ENCODE results near the gene EHMT1. TPM values are rescaled to one million over a fixed set of nuclear protein-coding genes. Genes with fewer than 3 reads are reported as not detected.
"Not testable (repeated sequence)": the region's sequence is repeated elsewhere in the genome, so short reads cannot be mapped to it uniquely, and the experiment has no call there.

The EHMT1 gene
- total RNA-seq, 2 donors from 2014 or later = 93.1 to 184 TPM

GRCh38 chr9:137800196-137801022 is 181.6 kb downstream of the EHMT1 start:
- no peaks in the 10 kb centered on the region for H3K9me3 Mint-ChIP-seq
- H3K4me1 Mint-ChIP-seq (ENCODE audit: low read depth in 2 of 2) = peaks cover 0 to 8% of the 10 kb centered on the region in 2 donors
- ATAC-seq (no peak), DNase-seq (ENCODE audit: low spot score) (no peak)
- no peak overlapping the region for H3K4me3 Mint-ChIP-seq
- H3K27ac Mint-ChIP-seq = no peak overlapping the region
- peaks cover 11% of the 10 kb centered on the region for H3K36me3 Mint-ChIP-seq
- no peaks in the 10 kb centered on the region for H3K27me3 Mint-ChIP-seq

GRCh38 chr9:137801023-137801319 is 182.2 kb downstream of the EHMT1 start:
- ATAC-seq (peak in 1 of 2 donors; percentile 34), DNase-seq (ENCODE audit: low spot score) (no peak)
- Mint-ChIP-seq H3K27ac (no peak overlapping the region), H3K27me3 (no peaks in the 10 kb centered on the region), H3K4me3 (no peak overlapping the region), H3K36me3 (peaks cover 5% of the 10 kb centered on the region), H3K9me3 (no peaks in the 10 kb centered on the region), H3K4me1 (ENCODE audit: low read depth in 2 of 2) (peaks cover 0 to 8% of the 10 kb centered on the region in 2 donors)

GRCh38 chr9:137802021-137802420 is 183.2 kb downstream of the EHMT1 start:
- ATAC-seq (no peak), DNase-seq (ENCODE audit: low spot score) (no peak)
- no peaks in the 10 kb centered on the region for H3K9me3 Mint-ChIP-seq
- H3K4me1 Mint-ChIP-seq (ENCODE audit: low read depth in 2 of 2) = peaks cover 8 to 13% of the 10 kb centered on the region in 2 donors
- H3K4me3 Mint-ChIP-seq = no peak overlapping the region
- no peaks in the 10 kb centered on the region for H3K27me3 Mint-ChIP-seq
- peak overlapping the region in 1 of 2 donors; percentile 54 for H3K27ac Mint-ChIP-seq
- H3K36me3 Mint-ChIP-seq = peaks cover 5% of the 10 kb centered on the region

GRCh38 chr9:137802521-137803243 is 183.9 kb downstream of the EHMT1 start:
- DNase-seq (ENCODE audit: low spot score) = no peak
- Mint-ChIP-seq H3K4me3 (no peak overlapping the region), H3K36me3 (peaks cover 5% of the 10 kb centered on the region), H3K27ac (peak overlapping the region in 1 of 2 donors; percentile 54), H3K27me3 (no peaks in the 10 kb centered on the region), H3K4me1 (ENCODE audit: low read depth in 2 of 2) (peaks cover 12 to 14% of the 10 kb centered on the region in 2 donors), H3K9me3 (no peaks in the 10 kb centered on the region)
- ATAC-seq = no peak

- DNase-seq (ENCODE audit: low spot score) (no peak), ATAC-seq (no peak)
- Mint-ChIP-seq H3K36me3 (peaks cover 5% of the 10 kb centered on the region), H3K27ac (no peak overlapping the region), H3K4me3 (no peak overlapping the region), H3K27me3 (no peaks in the 10 kb centered on the region), H3K9me3 (no peaks in the 10 kb centered on the region), H3K4me1 (ENCODE audit: low read depth in 2 of 2) (peaks cover 12 to 16% of the 10 kb centered on the region in 2 donors)
These were observed 186.3 kb downstream of the EHMT1 start for GRCh38 chr9:137804908-137805630.

- H3K4me1 Mint-ChIP-seq (ENCODE audit: low read depth in 2 of 2) = peaks cover 12 to 14% of the 10 kb centered on the region in 2 donors
- peak; percentile 54 to 66 for ATAC-seq
- DNase-seq (ENCODE audit: low spot score) = no peak
- H3K27me3 Mint-ChIP-seq = no peaks in the 10 kb centered on the region
- peak overlapping the region in 1 of 2 donors; percentile 68 for H3K27ac Mint-ChIP-seq
- peaks cover 5% of the 10 kb centered on the region for H3K36me3 Mint-ChIP-seq
- peak overlapping the region; percentile 38 for H3K4me3 Mint-ChIP-seq
- H3K9me3 Mint-ChIP-seq = no peaks in the 10 kb centered on the region
These were observed 189.2 kb downstream of the EHMT1 start for GRCh38 chr9:137807721-137808703.

GRCh38 chr9:137809040-137809576 is 190.3 kb downstream of the EHMT1 start:
- Mint-ChIP-seq H3K4me3 (no peak overlapping the region), H3K4me1 (ENCODE audit: low read depth in 2 of 2) (peaks cover 12 to 14% of the 10 kb centered on the region in 2 donors), H3K27ac (peak overlapping the region in 1 of 2 donors; percentile 35), H3K27me3 (no peaks in the 10 kb centered on the region), H3K9me3 (no peaks in the 10 kb centered on the region), H3K36me3 (no peaks in the 10 kb centered on the region)
- DNase-seq (ENCODE audit: low spot score) (no peak), ATAC-seq (no peak)

- not testable (repeated sequence) for H3K27ac Mint-ChIP-seq; ATAC-seq; H3K36me3 Mint-ChIP-seq; H3K9me3 Mint-ChIP-seq; DNase-seq (ENCODE audit: low spot score); H3K4me3 Mint-ChIP-seq; H3K27me3 Mint-ChIP-seq
- H3K4me1 Mint-ChIP-seq (ENCODE audit: low read depth in 2 of 2) = peaks cover 12 to 14% of the 10 kb centered on the region in 2 donors
These were observed 191.1 kb downstream of the EHMT1 start for GRCh38 chr9:137809726-137810450.

GRCh38 chr9:137811283-137811870 is 192.6 kb downstream of the EHMT1 start:
- H3K4me3 Mint-ChIP-seq = no peak overlapping the region
- no peaks in the 10 kb centered on the region for H3K9me3 Mint-ChIP-seq
- peaks cover 10 to 14% of the 10 kb centered on the region in 2 donors for H3K4me1 Mint-ChIP-seq (ENCODE audit: low read depth in 2 of 2)
- ATAC-seq (peak in 1 of 2 donors; percentile 22), DNase-seq (ENCODE audit: low spot score) (no peak)
- H3K27me3 Mint-ChIP-seq = no peaks in the 10 kb centered on the region
- no peaks in the 10 kb centered on the region for H3K36me3 Mint-ChIP-seq
- no peak overlapping the region for H3K27ac Mint-ChIP-seq

GRCh38 chr9:137812356-137813023 is 193.7 kb downstream of the EHMT1 start:
- Mint-ChIP-seq H3K27me3 (no peaks in the 10 kb centered on the region), H3K4me1 (ENCODE audit: low read depth in 2 of 2) (peaks cover 0 to 6% of the 10 kb centered on the region in 2 donors), H3K4me3 (no peak overlapping the region), H3K36me3 (no peaks in the 10 kb centered on the region), H3K9me3 (no peaks in the 10 kb centered on the region), H3K27ac (no peak overlapping the region)
- no peak for DNase-seq (ENCODE audit: low spot score)
- peak in 1 of 2 donors; percentile 35 for ATAC-seq

GRCh38 chr9:137813167-137813566 is 194.4 kb downstream of the EHMT1 start:
- no peaks in the 10 kb centered on the region for H3K9me3 Mint-ChIP-seq
- no peaks in the 10 kb centered on the region for H3K27me3 Mint-ChIP-seq
- no peak overlapping the region for H3K27ac Mint-ChIP-seq
- no peak for ATAC-seq
- H3K4me3 Mint-ChIP-seq = no peak overlapping the region
- no peaks in the 10 kb centered on the region for H3K36me3 Mint-ChIP-seq
- DNase-seq (ENCODE audit: low spot score) = no peak
- peaks cover 0 to 3% of the 10 kb centered on the region in 2 donors for H3K4me1 Mint-ChIP-seq (ENCODE audit: low read depth in 2 of 2)
